HG03108 (cell line): Measurements from ENCODE around the gene RABIF.

Experiments
- ATAC-seq: cut with Tn5 transposase; IDR thresholded peaks from one replicate; pipeline ENCODE4 v1.9.1; 2021; ENCODE audit warnings: moderate library complexity; ENCODE audit not compliant: unreplicated experiment

The RABIF gene

GRCh38 chr1:202879128-202879527, 9.8 kb downstream of the RABIF start:
- no peak for ATAC-seq

- ATAC-seq, result no peak
Observed at GRCh38 chr1:202873026-202873425, 15.9 kb downstream of the RABIF start.

- ATAC-seq, result no peak
Observed at GRCh38 chr1:202871367-202871766, 17.6 kb downstream of the RABIF start.

GRCh38 chr1:202862679-202863560, 26.0 kb downstream of the RABIF start:
- no peak for ATAC-seq

GRCh38 chr1:202861420-202862132, 27.4 kb downstream of the RABIF start:
- ATAC-seq, result peak; percentile 85

- no peak for ATAC-seq
Observed at GRCh38 chr1:202860744-202861419, 28.1 kb downstream of the RABIF start.

GRCh38 chr1:202858789-202859414, 30.0 kb downstream of the RABIF start:
- ATAC-seq, result no peak

DNA sequence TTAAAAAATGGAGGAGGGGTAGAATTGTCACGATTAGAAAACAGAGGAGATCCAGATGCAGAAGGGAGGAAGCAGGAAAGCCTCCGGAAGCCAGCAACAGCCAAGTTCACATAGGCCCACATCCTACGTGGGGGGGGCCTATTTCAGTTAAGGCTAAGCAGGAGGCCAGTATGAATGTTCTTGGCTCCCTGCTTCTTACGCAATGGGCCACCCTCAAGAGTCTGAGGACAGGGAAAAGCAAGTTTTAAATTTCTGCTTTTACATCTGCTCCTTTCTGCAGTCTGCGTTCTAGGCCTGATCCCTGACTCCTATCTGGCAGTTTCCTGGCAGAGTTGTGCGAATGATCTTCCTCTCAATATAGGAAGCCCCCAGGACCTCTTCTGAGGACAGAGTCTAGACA, 30.6 kb downstream of the RABIF start:
- ATAC-seq, result no peak

DNA sequence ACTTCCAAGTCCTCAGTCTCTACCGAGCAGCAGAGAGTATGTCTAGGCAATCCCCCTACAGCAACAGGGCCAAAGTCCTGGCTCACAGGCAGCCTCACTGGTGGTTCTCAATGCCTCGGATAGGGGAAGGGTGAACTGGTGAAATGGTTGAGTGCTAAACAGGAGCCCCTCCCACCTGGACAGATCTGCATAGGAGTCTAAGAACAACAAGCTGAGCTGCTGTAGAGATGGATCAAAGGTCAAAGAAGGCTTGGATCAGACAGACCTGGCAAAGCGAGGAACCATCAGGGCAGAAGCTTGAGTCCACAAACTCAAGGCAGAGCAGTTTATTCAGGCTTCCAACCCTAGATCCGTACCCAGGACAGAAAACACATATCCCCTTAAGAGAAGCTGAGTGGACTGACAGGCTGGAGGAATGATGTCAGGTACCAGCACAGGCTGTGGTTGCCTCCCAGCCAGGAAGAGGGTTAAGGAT, 31.8 kb downstream of the RABIF start:
- no peak for ATAC-seq

- ATAC-seq, result no peak
Observed at GRCh38 chr1:202856014-202856413, 32.9 kb downstream of the RABIF start.

DNA sequence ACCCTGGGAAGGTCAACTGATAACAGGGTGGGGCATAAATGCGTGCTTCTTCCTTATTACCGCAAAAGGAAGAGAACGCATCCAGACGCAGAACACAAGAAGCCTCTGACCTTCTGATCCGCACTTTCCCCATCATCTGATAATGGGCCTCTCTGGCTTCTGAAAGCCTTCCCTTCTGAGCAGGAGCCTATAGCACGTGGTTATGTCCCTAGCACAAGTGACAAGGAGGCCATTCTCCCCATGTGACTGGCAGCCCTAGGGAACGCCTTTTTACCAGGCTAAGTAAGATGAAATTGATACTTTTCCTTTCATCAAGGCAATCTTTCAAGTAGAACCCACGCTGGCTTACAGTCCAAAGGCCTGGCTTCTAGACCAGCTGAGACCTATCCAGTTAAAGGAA, 34.2 kb downstream of the RABIF start:
- no peak for ATAC-seq

GRCh38 chr1:202852163-202852904, 36.6 kb downstream of the RABIF start:
- no peak for ATAC-seq

GRCh38 chr1:202850593-202851362, 38.2 kb downstream of the RABIF start:
- ATAC-seq, result no peak

DNA sequence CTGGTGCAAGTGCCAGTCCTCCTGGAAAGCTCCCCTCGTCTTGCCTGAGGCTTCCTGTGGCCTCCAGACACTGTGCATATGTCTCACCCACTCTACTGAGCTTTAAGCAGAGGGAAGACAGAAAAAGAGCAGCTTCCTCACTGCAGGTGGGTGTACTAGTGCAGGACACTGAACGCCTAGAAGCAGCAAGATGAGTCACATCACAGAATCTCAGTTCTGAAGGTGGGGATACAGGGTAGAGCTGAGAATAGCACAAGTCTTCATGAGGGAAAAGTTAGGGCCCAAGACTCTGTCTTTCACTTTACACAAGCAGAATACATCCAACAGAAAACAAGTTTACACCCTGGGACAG, 40.8 kb downstream of the RABIF start:
- no peak for ATAC-seq

- ATAC-seq, result no peak
Observed at GRCh38 chr1:202844935-202845334, 44.0 kb downstream of the RABIF start.

DNA sequence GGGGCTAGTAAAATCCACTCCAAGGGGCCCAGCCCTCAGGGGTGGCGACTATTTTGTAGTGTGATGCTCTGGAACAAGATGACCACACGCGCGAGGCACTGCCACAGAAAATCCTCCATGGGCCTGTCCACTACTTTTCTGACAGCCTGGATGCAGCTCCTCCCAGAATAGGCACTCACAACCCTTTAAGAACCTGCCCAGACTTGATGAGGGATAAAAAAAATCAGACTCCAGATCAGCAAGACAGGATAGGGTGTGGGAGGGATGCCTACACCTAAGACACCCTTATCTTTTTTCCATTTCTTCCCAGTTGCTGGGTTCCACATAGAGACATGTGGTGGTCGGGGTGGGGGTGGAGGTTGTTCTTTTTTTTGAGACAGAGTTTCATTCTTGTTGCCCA, 44.7 kb downstream of the RABIF start:
- ATAC-seq, result no peak

DNA sequence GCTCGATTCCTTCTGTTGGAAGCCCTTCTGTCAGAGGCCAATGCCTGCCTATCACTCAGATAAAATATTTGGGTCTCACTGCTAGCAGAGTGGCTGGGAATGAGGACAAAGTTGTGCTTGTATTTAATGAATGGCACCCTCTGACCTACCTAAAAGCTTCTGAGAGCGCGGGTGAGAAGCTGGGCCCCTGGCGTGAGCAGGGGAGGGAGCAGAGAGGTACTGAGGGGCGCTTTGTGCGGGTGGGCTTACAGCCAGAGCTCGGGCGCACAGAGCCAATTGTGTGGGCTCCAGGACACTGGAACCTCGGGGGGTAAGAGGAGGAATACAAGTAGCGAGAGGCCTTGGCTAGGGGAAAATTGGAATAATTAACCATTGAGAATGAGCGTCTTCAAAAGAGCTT, 45.9 kb downstream of the RABIF start:
- no peak for ATAC-seq

DNA sequence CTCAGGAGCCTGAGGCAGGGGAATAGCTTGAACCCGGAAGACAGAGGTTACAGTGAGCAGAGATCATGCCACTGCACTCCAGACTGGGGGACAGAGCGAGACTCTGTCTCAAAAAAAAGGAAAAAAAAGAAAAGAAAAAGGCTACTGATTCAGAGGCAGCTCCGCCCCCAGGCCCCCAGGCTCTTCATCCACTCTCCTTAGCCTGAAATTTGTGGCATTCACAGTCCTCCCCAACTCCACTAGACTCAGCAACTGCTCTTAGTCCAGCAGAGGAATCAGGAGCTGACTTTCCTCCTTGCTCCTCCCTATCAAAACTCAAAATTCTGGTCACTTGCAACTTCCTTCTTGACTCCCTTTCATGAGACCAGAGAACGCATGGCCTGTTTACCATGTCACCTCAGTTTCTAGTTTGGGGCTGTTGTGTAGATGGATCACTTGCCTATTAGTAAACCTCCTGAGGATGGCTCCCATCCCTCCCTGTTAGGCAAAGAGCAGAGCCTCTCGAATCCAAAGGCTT, 51.1 kb downstream of the RABIF start:
- ATAC-seq, result no peak

DNA sequence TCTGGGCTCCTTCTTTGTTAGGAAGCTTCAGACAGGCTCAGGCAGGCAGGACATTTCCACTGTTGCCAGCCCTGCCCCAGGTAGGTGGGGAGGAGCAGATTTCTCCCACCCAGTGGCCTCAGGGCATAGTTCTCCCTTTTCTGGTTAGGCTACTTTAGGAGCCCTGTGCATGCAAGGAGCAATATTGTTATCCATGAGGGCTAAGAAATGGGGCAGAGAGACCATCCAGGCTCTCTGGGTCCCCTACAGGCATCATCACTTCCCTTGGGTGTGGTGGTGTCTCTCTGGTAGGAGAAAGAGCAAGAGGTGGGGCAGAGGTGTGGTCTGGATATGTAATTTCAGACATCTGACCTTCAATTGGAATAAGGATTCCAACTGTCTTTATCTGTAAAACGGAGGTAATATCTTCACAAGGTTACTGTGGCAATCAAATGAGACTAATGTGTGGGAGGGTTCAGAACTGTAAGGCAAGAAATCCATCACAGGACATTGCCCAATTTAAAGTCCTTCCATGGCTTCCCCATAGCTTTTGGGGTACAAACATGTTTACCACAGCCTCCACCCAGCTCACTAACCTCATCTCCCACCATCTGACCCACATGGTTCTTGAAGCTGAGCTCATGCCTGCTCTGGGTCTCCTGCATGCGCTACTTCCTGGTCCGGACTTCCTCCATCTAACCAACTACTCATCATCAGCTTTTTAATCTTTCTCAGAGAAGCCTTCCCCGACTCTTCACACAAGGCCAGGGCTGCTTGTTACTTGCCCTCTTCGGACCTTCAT, 52.1 kb downstream of the RABIF start:
- no peak for ATAC-seq
